Subcutaneous adipose tissue (tissue), 4 donors: ENCODE data around the gene FOXF1. TPM values are rescaled to one million over a fixed set of nuclear protein-coding genes. Genes with fewer than 3 reads are reported as not detected.

Experiments
- total RNA-seq, 4 donors: library from RNA; depleted of rRNA; stranded (reverse); fragments of >200 nt; gene quantifications; one replicate each; pipeline ENCODE4 v1.1.0, GENCODE V29; 2016
- TF ChIP-seq, protein P1 (sequence below): fragments of 450-650 bp; IDR thresholded peaks from one replicate; pipeline ENCODE4 v1.5.1; 2016; ENCODE audit warnings: low read depth, mild to moderate bottlenecking, control low read depth, antibody characterized with exemption, moderate library complexity

Gene FOXF1
- total RNA-seq, 4 donors from 2014 or later, result 0.44 to 0.98 TPM; not detected in 2

DNA sequence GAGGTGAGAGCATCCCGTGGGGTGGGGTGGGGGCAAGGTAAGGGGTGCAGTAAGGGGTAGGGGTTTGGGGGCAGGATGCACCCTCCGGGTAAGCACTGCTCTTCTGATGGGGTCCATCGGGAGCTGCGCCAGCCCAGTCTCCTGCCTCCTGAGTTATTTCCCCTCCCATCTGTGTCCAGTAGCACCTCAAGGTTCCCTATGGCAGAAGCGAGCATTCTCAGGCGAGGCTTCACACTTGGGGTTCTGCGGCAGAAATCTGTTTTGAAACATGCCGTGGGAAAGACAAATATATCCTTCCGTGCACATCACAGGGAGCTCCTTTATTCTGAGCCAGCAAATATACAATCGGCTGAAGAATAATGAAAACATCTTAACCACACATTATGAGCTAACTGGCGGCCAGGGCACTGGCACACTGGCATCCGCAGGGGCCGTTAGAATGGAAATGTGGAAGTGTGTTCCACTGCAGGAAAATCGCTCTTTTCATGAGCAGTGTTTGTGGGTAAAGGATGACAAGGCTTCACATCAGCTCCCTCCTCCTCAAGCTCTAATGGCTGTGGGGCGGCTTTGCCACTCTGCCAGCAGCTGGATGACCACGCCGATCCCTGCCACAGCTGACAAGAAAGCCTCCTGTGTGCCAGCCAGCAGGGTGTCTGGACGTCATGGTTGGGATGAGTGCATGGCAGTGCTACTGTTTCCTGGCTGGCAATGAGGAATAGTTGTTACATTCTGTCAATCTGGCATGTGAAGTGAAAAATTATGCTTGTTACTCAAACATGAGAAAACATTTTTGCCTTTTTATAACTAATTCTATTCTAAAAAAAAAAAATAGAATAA is 24.7 kb downstream of the FOXF1 start:
- TF ChIP-seq, protein P1, sequence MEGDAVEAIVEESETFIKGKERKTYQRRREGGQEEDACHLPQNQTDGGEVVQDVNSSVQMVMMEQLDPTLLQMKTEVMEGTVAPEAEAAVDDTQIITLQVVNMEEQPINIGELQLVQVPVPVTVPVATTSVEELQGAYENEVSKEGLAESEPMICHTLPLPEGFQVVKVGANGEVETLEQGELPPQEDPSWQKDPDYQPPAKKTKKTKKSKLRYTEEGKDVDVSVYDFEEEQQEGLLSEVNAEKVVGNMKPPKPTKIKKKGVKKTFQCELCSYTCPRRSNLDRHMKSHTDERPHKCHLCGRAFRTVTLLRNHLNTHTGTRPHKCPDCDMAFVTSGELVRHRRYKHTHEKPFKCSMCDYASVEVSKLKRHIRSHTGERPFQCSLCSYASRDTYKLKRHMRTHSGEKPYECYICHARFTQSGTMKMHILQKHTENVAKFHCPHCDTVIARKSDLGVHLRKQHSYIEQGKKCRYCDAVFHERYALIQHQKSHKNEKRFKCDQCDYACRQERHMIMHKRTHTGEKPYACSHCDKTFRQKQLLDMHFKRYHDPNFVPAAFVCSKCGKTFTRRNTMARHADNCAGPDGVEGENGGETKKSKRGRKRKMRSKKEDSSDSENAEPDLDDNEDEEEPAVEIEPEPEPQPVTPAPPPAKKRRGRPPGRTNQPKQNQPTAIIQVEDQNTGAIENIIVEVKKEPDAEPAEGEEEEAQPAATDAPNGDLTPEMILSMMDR, result no peak

DNA sequence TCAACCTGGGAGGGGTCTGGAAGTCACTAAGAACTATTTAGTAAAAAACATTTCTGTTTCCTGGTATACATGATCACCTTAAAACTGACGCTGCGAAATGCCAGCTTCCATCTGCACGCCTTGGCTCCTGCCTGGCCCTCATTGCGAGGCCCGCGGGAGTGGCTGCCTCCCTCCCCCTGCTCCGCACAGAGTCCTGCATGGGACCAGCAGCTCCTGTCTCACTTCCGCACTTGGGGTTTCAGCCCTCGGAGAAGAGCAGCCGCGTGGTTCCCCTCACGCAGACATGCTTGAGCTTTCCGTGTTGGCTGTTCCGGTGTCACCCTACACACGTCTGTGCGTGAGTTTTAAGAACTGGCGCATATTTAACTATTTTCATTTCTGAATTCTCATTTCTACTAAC is 26.3 kb downstream of the FOXF1 start:
- TF ChIP-seq, protein P1, result no peak

DNA sequence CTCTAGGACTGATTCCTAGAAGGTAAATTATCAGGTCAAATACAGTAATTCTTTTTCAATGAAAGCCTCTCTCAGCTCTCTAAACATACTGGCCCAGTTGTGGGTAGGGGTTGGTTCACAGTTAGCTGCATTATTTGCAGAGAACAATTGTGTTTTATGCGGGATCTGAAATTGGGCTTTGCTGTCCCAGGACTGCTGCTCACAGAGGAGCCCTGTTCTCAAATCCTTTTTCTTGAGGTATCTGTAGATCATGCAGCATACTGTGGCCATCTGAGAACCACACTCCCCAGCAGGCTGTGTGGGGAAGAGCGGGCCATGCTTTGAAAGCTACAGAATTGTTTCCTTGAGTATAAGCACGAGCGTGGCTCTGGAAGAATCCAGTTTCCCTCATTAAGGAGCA is 27.2 kb downstream of the FOXF1 start:
- TF ChIP-seq, protein P1, result no peak

DNA sequence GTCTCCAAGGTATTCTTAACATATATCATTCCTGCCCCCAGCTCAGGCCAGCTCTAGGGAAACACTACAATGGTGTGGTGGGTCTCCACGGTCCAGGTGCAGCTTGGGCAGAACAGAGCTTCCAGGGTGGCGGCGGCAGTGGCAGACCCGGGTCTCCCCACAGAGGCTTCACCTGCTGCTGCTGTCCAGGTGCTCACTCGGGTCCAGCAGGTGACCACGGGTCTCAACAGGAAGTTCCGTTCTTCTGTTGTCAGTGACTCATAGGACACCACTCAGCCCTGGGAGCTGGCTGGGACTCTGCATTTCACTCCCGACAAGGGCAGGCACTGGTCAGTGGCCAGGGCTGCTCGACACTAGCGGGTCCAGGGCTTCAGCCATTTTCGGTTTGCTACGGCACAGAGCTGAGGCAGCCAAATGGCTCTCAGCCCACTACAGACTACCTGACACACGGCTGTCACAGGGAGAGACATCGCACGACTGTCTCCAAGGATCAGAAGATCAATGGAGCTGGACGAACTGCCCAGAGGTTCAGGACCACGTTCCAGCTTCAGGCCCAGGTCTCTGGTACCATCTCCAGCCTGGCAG is 28.0 kb downstream of the FOXF1 start:
- TF ChIP-seq, protein P1, result no peak

DNA sequence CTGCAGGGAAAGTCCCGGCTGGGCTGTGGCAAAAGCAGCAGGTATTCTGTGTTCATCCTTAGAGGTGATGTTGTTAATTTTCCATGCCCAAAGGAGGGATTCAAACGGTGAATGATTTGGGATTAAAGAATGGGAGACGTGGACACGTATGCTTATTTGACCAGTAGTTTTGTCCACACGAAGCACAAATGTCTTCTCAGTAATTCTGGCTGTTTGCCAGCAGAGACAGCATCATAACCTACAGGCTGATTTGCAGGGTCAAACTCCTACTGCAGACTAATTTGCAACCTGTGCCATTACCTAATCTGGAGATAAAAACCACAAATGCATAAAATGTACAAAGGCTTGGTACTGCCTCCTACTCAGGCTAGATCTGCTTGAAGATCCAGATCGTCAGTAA is 30.6 kb downstream of the FOXF1 start:
- TF ChIP-seq, protein P1, result no peak

DNA sequence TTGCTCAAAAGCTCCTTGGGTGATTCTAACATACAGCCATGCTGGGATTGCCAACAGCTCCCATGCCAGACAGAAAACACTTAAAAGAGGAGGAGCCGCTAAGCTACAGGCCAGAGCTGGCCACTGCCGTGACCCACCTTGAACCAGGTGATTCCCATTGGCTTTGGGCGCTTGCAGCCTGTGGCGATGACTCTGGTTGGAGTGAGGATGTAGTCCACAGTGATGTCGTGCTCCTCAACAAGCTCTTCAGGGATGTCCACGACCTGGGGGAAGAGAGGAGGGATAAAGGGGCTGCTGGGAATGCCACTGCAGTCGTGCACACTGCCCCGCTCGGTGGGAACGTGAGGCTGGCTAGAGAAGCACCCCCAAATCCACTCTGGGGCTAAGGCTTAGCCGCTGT is 31.2 kb downstream of the FOXF1 start:
- TF ChIP-seq, protein P1, result no peak
